ENCODE measurements around the gene OSBPL6.

Gene OSBPL6

DNA sequence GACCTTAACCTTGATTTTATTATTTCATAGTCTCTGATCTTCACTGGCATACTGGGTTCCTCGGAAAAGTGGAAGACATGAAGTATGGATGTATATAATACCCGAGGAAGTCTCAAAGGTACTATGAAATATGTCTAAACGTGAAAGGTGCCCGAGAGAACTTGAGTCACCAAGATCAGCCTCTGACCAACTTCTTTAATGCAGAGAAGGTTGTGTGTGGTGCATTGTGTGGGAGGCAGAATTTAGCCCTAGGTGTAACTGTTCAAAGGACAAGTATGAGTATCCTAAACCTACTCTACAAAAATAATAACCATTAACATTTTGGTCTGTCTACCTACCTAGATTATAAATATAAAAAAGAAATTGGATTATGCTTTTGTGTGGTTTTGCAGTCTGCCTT lies 36.1 kb downstream of the OSBPL6 start:
- Histone ChIP-seq H3K9me3 (replicated peaks; ENCODE audit: insufficient read depth, low read length) (no peaks in the 10 kb centered on the region), H3F3A (ENCODE audit: insufficient read depth, low read length) (no peaks in the 10 kb centered on the region), H3K27ac (ENCODE audit: low read length) (no peak overlapping the region), H3K4me2 (ENCODE audit: low read depth, low read length) (no peak overlapping the region), H3K9ac (ENCODE audit: low read length) (no peak overlapping the region), H2AFZ (ENCODE audit: low read length) (no peak overlapping the region), H3K36me3 (replicated peaks; ENCODE audit: insufficient read depth, low read length) (no peaks in the 10 kb centered on the region), H3K4me3 (ENCODE audit: low read length) (no peak overlapping the region), H3K9me2 (replicated peaks; ENCODE audit: insufficient read depth, low read length) (no peaks in the 10 kb centered on the region), H3K79me2 (ENCODE audit: low read length) (no peaks in the 10 kb centered on the region), H4K20me1 (ENCODE audit: insufficient read depth, low read length) (no peaks in the 10 kb centered on the region), H3K27me3 (replicated peaks; ENCODE audit: insufficient read depth, low read length) (no peaks in the 10 kb centered on the region), H3K4me1 (ENCODE audit: low read length) (peaks cover 4% of the 10 kb centered on the region; the same call in 1 of the 2 replicates)
- no peak for DNase-seq
- no peak for TF ChIP-seq EZH2phosphoT487 (IDR thresholded peaks at IDR 0.05; ENCODE audit: low read length)
- TF ChIP-seq EZH2 (optimal IDR thresholded peaks at IDR 0.05; ENCODE audit: low read depth, low read length): no peak
- TF ChIP-seq, protein P1, sequence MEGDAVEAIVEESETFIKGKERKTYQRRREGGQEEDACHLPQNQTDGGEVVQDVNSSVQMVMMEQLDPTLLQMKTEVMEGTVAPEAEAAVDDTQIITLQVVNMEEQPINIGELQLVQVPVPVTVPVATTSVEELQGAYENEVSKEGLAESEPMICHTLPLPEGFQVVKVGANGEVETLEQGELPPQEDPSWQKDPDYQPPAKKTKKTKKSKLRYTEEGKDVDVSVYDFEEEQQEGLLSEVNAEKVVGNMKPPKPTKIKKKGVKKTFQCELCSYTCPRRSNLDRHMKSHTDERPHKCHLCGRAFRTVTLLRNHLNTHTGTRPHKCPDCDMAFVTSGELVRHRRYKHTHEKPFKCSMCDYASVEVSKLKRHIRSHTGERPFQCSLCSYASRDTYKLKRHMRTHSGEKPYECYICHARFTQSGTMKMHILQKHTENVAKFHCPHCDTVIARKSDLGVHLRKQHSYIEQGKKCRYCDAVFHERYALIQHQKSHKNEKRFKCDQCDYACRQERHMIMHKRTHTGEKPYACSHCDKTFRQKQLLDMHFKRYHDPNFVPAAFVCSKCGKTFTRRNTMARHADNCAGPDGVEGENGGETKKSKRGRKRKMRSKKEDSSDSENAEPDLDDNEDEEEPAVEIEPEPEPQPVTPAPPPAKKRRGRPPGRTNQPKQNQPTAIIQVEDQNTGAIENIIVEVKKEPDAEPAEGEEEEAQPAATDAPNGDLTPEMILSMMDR (IDR thresholded peaks at IDR 0.05; ENCODE audit: low read length): no peak

DNA sequence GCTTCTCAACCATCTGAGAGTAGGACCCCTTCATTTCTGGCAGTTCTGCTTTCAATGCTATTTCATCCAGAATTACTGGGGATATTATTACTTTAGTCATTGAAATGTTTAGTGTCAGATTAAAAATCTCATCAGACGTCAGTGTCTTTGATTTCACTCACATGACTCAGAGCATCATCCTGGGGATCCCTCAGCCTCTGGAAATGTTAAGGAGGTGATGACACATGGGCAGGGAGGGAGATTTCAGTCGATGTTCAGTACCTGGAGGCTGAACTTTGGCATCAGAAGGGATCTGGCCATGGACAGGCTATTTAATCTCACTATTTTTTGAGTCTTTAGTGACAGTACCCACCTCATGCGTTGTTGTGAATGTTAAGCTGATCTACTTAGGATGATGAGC lies 39.1 kb downstream of the OSBPL6 start:
- H3F3A ChIP-seq (ENCODE audit: insufficient read depth, low read length): no peaks in the 10 kb centered on the region
- H2AFZ ChIP-seq (ENCODE audit: low read length): no peak overlapping the region
- no peaks in the 10 kb centered on the region for H3K9me3 ChIP-seq (replicated peaks; ENCODE audit: insufficient read depth, low read length)
- no peak overlapping the region for H3K4me2 ChIP-seq (ENCODE audit: low read depth, low read length)
- no peak overlapping the region for H3K9ac ChIP-seq (ENCODE audit: low read length)
- H3K36me3 ChIP-seq (replicated peaks; ENCODE audit: insufficient read depth, low read length): no peaks in the 10 kb centered on the region
- no peaks in the 10 kb centered on the region for H3K9me2 ChIP-seq (replicated peaks; ENCODE audit: insufficient read depth, low read length)
- H3K4me1 ChIP-seq (ENCODE audit: low read length): peaks cover 4% of the 10 kb centered on the region; the same call in 1 of the 2 replicates
- H3K27me3 ChIP-seq (replicated peaks; ENCODE audit: insufficient read depth, low read length): no peaks in the 10 kb centered on the region
- no peak overlapping the region for H3K27ac ChIP-seq (ENCODE audit: low read length)
- TF ChIP-seq EZH2 (optimal IDR thresholded peaks at IDR 0.05; ENCODE audit: low read depth, low read length): no peak
- TF ChIP-seq, protein P1 (IDR thresholded peaks at IDR 0.05; ENCODE audit: low read length): no peak
- no peaks in the 10 kb centered on the region for H3K79me2 ChIP-seq (ENCODE audit: low read length)
- no peak for DNase-seq
- no peak overlapping the region for H3K4me3 ChIP-seq (ENCODE audit: low read length)
- H4K20me1 ChIP-seq (ENCODE audit: insufficient read depth, low read length): no peaks in the 10 kb centered on the region

- H3K4me2 ChIP-seq (ENCODE audit: low read depth, low read length): no peak overlapping the region
- H2AFZ ChIP-seq (ENCODE audit: low read length): no peak overlapping the region
- no peak for DNase-seq
- H3K4me1 ChIP-seq (ENCODE audit: low read length): peaks cover 4% of the 10 kb centered on the region; the same call in 1 of the 2 replicates
- no peak overlapping the region for H3K27ac ChIP-seq (ENCODE audit: low read length)
- H3K9me3 ChIP-seq (replicated peaks; ENCODE audit: insufficient read depth, low read length): no peaks in the 10 kb centered on the region
- H3F3A ChIP-seq (ENCODE audit: insufficient read depth, low read length): no peaks in the 10 kb centered on the region
- H3K9me2 ChIP-seq (replicated peaks; ENCODE audit: insufficient read depth, low read length): no peaks in the 10 kb centered on the region
- H3K36me3 ChIP-seq (replicated peaks; ENCODE audit: insufficient read depth, low read length): no peaks in the 10 kb centered on the region
- no peak overlapping the region for H3K4me3 ChIP-seq (ENCODE audit: low read length)
- no peaks in the 10 kb centered on the region for H4K20me1 ChIP-seq (ENCODE audit: insufficient read depth, low read length)
- H3K9ac ChIP-seq (ENCODE audit: low read length): no peak overlapping the region
- no peaks in the 10 kb centered on the region for H3K79me2 ChIP-seq (ENCODE audit: low read length)
- no peaks in the 10 kb centered on the region for H3K27me3 ChIP-seq (replicated peaks; ENCODE audit: insufficient read depth, low read length)
- TF ChIP-seq EZH2phosphoT487 (IDR thresholded peaks at IDR 0.05; ENCODE audit: low read length) (no peak), EZH2 (optimal IDR thresholded peaks at IDR 0.05; ENCODE audit: low read depth, low read length) (no peak)
- TF ChIP-seq, protein P1 (IDR thresholded peaks at IDR 0.05; ENCODE audit: low read length): no peak
These were observed 40.3 kb downstream of the OSBPL6 start for GRCh38 chr2:178234648-178235047.
